AG09309 (cell line): Measurements from ENCODE around the gene FERMT1.
"Not testable (repeated sequence)": the region's sequence is repeated elsewhere in the genome, so short reads cannot be mapped to it uniquely, and the experiment has no call there.

Source experiments
- DNase-seq: peaks from one replicate; pipeline ENCODE4 v3.0.0-alpha.2; 2010; ENCODE audit warnings: low read depth
- H3K4me3 ChIP-seq: 2 replicates; pipeline ENCODE4 v1.5.1; 2011; ENCODE audit warnings: mild to moderate bottlenecking, low read depth, low read length, moderate library complexity; ENCODE audit not compliant: control insufficient read depth
- CTCF ChIP-seq: IDR thresholded peaks from 2 replicates; pipeline ENCODE4 v1.5.1; 2011; ENCODE audit warnings: mild to moderate bottlenecking, low read depth, low read length, inconsistent platforms; ENCODE audit not compliant: insufficient read depth, control insufficient read depth; ENCODE audit errors: missing control alignments

FERMT1 gene

GRCh38 chr20:6120491-6120988, 2.3 kb downstream of the FERMT1 start:
- no peak for TF ChIP-seq CTCF
- H3K4me3 ChIP-seq: no peak overlapping the region

GRCh38 chr20:6116758-6117157, 6.1 kb downstream of the FERMT1 start:
- no peak for DNase-seq
- no peak for TF ChIP-seq CTCF
- H3K4me3 ChIP-seq: no peak overlapping the region

More at GRCh38 chr20:6120491-6120988, 2.3 kb downstream of the FERMT1 start:
- DNase-seq: no peak

GRCh38 chr20:6115221-6115895, 7.5 kb downstream of the FERMT1 start:
- no peak for DNase-seq
- H3K4me3 ChIP-seq: no peak overlapping the region

GRCh38 chr20:6114696-6115095, 8.1 kb downstream of the FERMT1 start:
- TF ChIP-seq CTCF: no peak
- no peak overlapping the region for H3K4me3 ChIP-seq

More at GRCh38 chr20:6115221-6115895, 7.5 kb downstream of the FERMT1 start:
- TF ChIP-seq CTCF: no peak

DNA sequence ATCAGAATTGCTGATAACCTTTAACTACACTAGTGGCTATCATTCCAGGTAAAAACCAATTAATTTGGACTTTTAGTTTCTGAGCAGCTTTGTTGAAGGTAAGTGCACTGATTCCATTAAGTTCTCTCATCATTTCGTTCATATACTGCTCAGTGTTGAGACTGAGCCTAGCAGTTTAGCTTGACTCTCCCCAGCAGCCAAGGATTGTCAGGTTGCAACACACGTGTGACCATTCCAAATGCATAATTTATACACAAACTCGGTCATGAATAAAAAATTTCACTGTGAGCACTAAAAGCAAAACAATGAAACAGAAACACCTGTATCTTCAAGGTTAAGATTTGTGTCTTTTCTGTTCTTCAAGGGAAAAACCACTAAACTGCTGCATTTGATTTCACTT, 8.9 kb downstream of the FERMT1 start:
- TF ChIP-seq CTCF: no peak
- no peak for DNase-seq
- H3K4me3 ChIP-seq: no peak overlapping the region

More at GRCh38 chr20:6114696-6115095, 8.1 kb downstream of the FERMT1 start:
- no peak for DNase-seq

DNA sequence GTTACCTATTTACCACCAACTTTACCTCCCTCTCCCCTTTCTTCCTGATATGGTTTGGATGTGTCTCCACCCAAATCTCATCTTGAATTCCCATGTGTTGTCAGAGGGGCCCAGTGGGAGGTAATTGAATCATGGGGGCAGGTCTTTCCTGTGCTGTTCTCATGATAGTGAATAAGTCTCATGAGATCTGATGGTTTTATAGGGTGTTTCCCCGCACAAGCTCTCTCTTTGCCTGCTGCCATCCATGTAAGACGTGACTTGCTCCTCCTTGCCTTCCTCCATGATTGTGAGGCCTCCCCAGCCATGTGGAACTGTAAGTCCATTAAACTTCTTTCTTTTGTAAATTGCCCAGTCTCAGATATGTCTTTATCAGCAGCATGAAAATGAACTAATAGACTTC, 9.9 kb downstream of the FERMT1 start:
- DNase-seq, H3K4me3 ChIP-seq: not testable (repeated sequence)

GRCh38 chr20:6108330-6108729, 14.5 kb downstream of the FERMT1 start:
- no peak overlapping the region for H3K4me3 ChIP-seq
- no peak for TF ChIP-seq CTCF
- no peak for DNase-seq
